Measurements from ENCODE around the gene DLG2. TPM values are rescaled to one million over a fixed set of nuclear protein-coding genes. Genes with fewer than 3 reads are reported as not detected.
A peak's percentile ranks its signal among the peaks of the same experiment; 100 is the strongest.
"Not testable (repeated sequence)": the region's sequence is repeated elsewhere in the genome, so short reads cannot be mapped to it uniquely, and the experiment has no call there.

The DLG2 gene
- polyA plus RNA-seq, 6 donors from 2014 or later = 0.93 to 2.4 (median 1.3) TPM

DNA sequence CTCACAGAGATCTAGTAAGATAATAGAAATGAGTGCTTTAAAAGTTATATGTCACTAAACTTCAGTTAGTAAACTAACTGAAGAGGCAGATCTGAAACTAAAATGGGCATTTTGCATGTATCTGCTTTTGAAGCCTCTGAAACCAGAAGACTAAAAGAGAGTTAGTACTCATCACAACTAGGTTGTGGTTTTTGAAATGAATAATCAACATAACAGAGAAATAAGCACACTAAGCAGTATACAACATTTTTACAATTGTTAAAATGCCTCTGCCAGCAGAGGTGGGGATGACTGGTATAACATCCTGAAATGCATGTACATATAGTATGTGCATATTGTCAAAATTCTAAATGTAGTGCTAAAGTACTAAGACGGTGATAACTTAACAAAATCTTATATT is 564.5 kb downstream of the DLG2 start:
- Mint-ChIP-seq H3K27me3 (no peaks in the 10 kb centered on the region), H3K4me3 (no peak overlapping the region), H3K9me3 (peaks cover 0 to 5% (median 0%) of the 10 kb centered on the region in 7 donors), H3K36me3 (no peaks in the 10 kb centered on the region), H3K4me1 (no peaks in the 10 kb centered on the region), H3K27ac (no peak overlapping the region)
- no peak for ATAC-seq (ENCODE audit: low read depth in 2 of 2)
- DNase-seq = no peak

DNA sequence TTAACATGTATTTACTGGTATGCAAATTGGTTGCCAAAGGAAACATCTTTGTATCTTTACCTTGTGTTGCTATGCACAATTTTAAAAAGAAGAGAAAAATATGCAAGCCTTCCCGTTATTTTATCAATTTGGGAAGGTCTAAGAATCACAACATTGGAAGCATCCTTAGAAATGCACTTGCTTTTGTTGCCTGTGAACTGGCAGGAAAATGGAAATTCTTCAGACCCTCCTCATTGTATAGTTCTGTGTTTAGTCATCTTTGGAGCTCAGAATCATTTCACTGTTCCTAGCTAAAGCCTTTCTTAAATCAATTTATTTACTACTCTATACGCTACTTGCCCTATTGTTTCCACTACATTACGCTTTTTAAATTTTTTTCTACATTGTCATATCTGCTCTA is 574.5 kb downstream of the DLG2 start:
- no peak overlapping the region for H3K4me3 Mint-ChIP-seq
- H3K27ac Mint-ChIP-seq = no peak overlapping the region
- H3K4me1 Mint-ChIP-seq = peaks cover 0 to 3% (median 0%) of the 10 kb centered on the region in 3 donors
- H3K9me3 Mint-ChIP-seq = peaks cover 0 to 4% (median 0%) of the 10 kb centered on the region in 7 donors
- peaks cover 0 to 4% (median 0%) of the 10 kb centered on the region in 3 donors for H3K27me3 Mint-ChIP-seq
- ATAC-seq (ENCODE audit: low read depth in 2 of 2) = no peak
- no peak for DNase-seq
- H3K36me3 Mint-ChIP-seq = no peaks in the 10 kb centered on the region

DNA sequence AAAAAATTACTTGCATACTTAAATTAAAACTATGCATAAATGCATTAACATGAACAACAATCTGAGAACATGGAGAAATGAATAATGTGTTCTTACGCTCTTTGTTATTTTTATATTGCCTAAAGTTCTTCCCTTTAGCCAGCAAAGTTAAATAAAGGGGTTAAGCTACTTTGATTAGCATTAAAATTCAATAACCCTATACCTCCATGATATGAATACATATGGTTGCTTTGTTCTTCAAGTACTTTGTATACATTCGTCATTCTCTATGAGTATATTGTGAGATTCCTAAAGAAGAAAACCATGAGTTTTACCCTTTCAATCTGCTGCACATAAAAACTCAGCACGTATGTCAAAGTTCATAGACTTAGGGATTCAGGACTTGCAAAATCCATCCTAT is 578.3 kb downstream of the DLG2 start:
- ATAC-seq (ENCODE audit: low read depth in 2 of 2) (no peak), DNase-seq (no peak)
- Mint-ChIP-seq H3K27me3 (peaks cover 0 to 4% (median 0%) of the 10 kb centered on the region in 3 donors), H3K4me1 (no peaks in the 10 kb centered on the region), H3K4me3 (no peak overlapping the region), H3K9me3 (peaks cover 0 to 5% (median 0%) of the 10 kb centered on the region in 7 donors), H3K36me3 (no peaks in the 10 kb centered on the region), H3K27ac (no peak overlapping the region)

DNA sequence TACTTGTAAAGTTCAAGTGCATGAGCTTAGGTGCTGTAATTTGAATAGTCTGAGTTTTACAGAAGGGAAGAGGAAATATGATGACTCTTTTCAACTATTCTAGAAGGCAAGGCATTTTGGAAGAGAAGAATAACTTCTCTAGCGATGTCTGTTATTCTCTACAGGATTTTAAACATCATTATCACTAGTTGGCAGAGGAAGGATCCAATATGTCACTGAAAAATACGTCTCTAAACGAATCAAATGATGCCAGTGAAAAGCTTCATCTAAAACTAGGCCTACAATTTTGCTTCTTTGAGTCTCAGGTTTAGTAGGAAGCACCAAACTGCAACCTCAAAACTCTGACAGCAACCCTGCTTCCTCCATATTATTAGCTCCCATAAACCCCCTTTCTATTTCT is 581.4 kb downstream of the DLG2 start:
- Mint-ChIP-seq H3K4me3 (no peak overlapping the region), H3K27ac (peak overlapping the region in 1 of 6 donors; percentile 13), H3K36me3 (no peaks in the 10 kb centered on the region), H3K4me1 (no peaks in the 10 kb centered on the region), H3K27me3 (no peaks in the 10 kb centered on the region), H3K9me3 (peaks cover 0 to 3% (median 0%) of the 10 kb centered on the region in 7 donors)
- ATAC-seq (ENCODE audit: low read depth in 2 of 2) (no peak), DNase-seq (no peak)

DNA sequence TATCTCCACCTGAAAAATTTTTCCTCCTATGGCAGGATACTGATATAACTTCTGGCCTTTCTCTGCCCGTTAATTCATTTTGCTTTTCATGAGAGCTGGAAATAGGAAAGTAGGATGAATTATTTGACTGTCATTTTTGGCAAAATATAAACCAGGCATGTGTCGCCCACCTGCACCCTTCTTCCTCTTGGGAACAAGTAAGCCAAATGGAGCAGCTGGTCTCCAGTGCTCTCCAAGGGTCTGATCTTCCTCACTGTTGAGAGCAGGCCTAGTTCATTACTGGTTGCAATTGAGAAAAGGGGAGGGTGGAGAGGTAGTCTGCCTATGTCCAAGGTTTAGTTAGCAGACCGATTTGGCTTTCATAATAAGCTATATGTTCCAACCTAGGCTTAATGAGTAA is 582.2 kb downstream of the DLG2 start:
- no peak overlapping the region for H3K4me3 Mint-ChIP-seq
- no peaks in the 10 kb centered on the region for H3K4me1 Mint-ChIP-seq
- no peaks in the 10 kb centered on the region for H3K27me3 Mint-ChIP-seq
- H3K27ac Mint-ChIP-seq = no peak overlapping the region
- H3K36me3 Mint-ChIP-seq = no peaks in the 10 kb centered on the region
- peaks cover 0 to 3% (median 0%) of the 10 kb centered on the region in 7 donors for H3K9me3 Mint-ChIP-seq
- DNase-seq (no peak), ATAC-seq (ENCODE audit: low read depth in 2 of 2) (no peak)

DNA sequence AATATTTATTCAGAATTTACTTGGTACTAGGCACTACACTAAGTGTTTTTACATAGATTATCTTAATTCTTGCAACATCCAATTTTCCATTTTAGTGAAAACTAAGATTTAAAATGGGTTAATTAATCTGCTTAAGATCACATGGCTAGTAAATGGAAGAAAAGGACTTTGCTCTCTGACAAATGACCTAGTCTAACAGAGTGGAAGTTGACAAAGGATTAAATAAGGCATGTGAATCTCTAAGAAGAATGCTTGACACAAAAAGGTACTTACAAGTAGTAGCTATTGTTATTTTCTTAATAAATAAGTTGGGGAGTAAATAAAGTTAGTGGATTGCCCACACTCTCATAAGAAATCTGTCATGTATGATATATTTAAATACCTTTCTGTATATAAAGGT is 584.8 kb downstream of the DLG2 start:
- no peaks in the 10 kb centered on the region for H3K36me3 Mint-ChIP-seq
- no peaks in the 10 kb centered on the region for H3K27me3 Mint-ChIP-seq
- no peak for DNase-seq
- peaks cover 0 to 4% (median 0%) of the 10 kb centered on the region in 7 donors for H3K9me3 Mint-ChIP-seq
- no peaks in the 10 kb centered on the region for H3K4me1 Mint-ChIP-seq
- ATAC-seq (ENCODE audit: low read depth in 2 of 2) = no peak
- H3K4me3 Mint-ChIP-seq = no peak overlapping the region
- H3K27ac Mint-ChIP-seq = no peak overlapping the region

DNA sequence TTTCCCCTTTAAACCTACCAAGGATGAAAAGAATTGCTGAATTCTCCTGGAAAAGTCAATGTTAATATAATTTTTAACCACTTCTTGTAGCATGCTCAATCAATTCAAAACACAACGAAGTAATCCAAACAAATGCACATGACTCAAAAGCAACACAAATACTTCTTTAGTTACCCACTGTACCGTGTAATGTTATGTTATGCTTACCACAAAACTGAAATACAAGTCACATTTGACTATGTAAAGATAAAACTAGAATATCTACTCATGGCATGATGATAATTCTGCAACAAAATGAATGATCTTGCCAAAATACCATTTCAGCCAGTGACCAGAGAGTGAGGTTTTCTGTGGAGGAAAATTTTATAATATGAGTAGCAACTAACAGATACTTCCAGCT is 587.0 kb downstream of the DLG2 start:
- H3K36me3 Mint-ChIP-seq = no peaks in the 10 kb centered on the region
- peaks cover 0 to 6% (median 0%) of the 10 kb centered on the region in 7 donors for H3K9me3 Mint-ChIP-seq
- ATAC-seq (ENCODE audit: low read depth in 2 of 2) (no peak), DNase-seq (no peak)
- H3K27me3 Mint-ChIP-seq = no peaks in the 10 kb centered on the region
- H3K4me1 Mint-ChIP-seq = no peaks in the 10 kb centered on the region
- H3K4me3 Mint-ChIP-seq = no peak overlapping the region
- H3K27ac Mint-ChIP-seq = no peak overlapping the region

DNA sequence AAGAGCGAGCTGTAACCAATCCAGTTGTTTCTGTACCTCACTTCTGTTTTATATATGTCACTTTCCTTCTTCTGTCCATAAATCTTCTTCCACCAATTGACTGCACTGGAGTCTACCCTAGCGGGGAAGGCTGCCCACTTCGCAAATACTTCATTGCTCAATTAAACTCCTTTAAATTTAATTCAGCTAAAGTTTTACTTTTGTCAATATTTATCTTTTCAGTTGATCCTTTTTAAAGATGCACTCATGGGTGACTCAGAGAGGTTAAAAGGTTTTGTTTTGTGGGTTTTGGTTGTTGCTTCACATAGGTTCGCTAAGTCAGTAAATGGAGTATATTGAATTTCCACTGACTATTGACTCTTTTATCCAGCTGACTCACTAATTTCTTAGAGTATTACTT is 597.2 kb downstream of the DLG2 start:
- Mint-ChIP-seq H3K4me3 (no peak overlapping the region), H3K27ac (peak overlapping the region in 1 of 6 donors; percentile 3), H3K36me3 (no peaks in the 10 kb centered on the region), H3K4me1 (no peaks in the 10 kb centered on the region), H3K27me3 (no peaks in the 10 kb centered on the region), H3K9me3 (peaks cover 0 to 7% (median 3%) of the 10 kb centered on the region in 7 donors)
- ATAC-seq (ENCODE audit: low read depth in 2 of 2) = no peak
- DNase-seq = no peak

DNA sequence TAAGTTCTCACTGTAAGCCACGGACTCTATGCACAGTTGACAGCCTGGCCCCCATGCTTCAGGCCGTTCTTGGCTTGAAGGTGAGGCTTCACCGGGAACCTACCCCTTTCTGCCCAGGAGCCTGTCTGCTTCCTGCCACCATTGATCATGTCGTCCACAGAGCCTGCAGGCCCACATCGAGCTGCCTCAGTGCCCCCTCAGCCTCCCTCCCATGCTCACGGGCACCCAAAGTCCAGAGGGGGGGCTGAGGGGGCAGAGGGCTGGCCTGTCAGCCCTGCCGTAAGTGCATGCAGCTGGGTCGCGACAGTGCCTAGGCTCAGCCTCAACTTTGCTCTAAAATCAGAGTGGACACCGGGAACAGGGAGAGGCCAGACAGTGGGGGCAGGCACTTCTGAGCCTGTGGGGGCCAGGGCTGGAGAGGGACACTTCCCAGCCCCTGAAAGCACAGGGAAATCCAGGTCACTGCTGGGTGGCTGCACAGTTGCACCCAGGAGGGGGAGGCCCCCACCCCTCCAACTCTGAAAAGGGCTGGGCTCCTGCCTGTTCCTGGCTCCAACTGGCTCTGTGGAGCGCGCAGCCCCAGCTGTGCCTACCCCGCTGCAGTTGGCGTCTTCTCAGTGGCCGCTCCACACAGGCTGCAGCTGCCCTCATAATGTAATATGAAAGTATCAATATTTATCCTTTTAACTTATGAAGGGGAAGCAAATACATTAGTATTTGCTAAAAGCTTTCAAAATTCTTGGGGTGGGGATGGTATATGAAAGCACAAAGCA is 598.6 kb downstream of the DLG2 start:
- Mint-ChIP-seq H3K9me3 (peaks cover 0 to 5% (median 2%) of the 10 kb centered on the region in 7 donors), H3K4me3 (no peak overlapping the region), H3K27me3 (no peaks in the 10 kb centered on the region), H3K4me1 (no peaks in the 10 kb centered on the region), H3K36me3 (no peaks in the 10 kb centered on the region), H3K27ac (peak overlapping the region in 1 of 6 donors; percentile 87)
- no peak for DNase-seq
- no peak for ATAC-seq (ENCODE audit: low read depth in 2 of 2)

DNA sequence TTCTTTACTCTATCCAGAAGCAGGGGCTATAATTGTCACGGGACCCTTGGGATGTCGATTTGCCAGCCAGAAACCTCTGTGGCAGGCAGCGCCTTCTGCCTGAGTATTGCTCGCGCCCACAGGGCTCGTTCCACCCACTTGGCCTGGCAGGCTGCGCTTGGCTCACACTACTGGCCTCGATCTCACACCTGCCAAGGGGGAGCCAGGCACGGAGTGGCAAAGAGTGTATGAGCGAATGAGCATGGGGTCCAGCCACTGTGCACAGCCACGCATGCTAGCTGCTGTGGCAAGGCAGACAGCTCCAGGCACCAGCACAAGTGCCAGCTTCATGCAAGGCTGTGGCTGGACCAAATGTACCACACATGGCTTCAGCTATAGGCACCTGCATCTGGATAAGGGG is 599.8 kb downstream of the DLG2 start:
- Mint-ChIP-seq H3K4me3 (no peak overlapping the region), H3K4me1 (no peaks in the 10 kb centered on the region), H3K9me3 (peaks cover 0 to 5% (median 2%) of the 10 kb centered on the region in 7 donors), H3K27ac (peak overlapping the region in 1 of 6 donors; percentile 62), H3K36me3 (no peaks in the 10 kb centered on the region), H3K27me3 (no peaks in the 10 kb centered on the region)
- ATAC-seq (ENCODE audit: low read depth in 2 of 2) (no peak), DNase-seq (no peak)

DNA sequence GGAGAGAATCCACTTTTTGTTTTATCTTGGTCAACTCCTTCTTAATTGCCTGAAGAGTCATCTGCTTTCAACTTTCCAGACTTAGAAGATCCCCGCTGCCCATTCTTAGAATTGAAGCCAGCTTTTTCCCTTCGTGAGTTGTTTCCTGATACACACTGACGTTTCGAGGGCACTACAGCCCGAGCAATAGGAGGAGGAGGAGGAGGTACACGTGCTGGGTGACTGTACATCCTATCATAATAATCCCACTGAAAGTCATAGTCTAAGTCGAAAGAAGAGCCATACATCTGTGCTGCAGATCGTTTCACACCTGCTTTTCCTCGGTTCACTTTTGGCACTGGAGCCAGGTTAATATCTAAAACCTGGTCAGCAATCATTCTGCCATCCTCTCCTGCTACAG is 606.1 kb downstream of the DLG2 start:
- DNase-seq (no peak), ATAC-seq (ENCODE audit: low read depth in 2 of 2) (no peak)
- Mint-ChIP-seq H3K9me3 (peaks cover 0 to 13% (median 5%) of the 10 kb centered on the region in 7 donors), H3K36me3 (no peaks in the 10 kb centered on the region), H3K4me1 (no peaks in the 10 kb centered on the region), H3K27ac (no peak overlapping the region), H3K27me3 (no peaks in the 10 kb centered on the region), H3K4me3 (no peak overlapping the region)

DNA sequence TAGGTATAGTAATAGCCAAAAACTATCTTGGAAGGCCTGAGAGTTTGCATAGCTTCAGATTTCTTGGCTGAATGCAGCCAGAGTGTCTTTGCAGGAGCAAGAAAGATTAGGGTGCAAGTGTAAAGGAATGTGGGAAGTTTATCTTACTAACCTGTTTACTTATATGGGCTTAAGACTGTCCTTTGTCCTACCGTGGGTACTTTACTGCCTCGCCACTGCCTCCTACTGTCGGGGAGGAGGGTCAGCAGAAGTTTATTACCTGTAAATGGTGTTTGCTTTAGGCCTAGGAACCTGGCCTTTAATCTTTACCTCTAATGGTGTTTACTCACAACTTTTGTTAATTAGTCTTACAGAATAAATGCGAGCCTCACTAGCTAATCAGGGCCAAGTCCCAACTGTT is 633.8 kb downstream of the DLG2 start:
- H3K27ac Mint-ChIP-seq = no peak overlapping the region
- H3K9me3 Mint-ChIP-seq = peaks cover 0 to 14% (median 7%) of the 10 kb centered on the region in 7 donors
- ATAC-seq (ENCODE audit: low read depth in 2 of 2) = no peak
- H3K36me3 Mint-ChIP-seq = peaks cover 0 to 4% of the 10 kb centered on the region in 2 donors
- no peaks in the 10 kb centered on the region for H3K27me3 Mint-ChIP-seq
- DNase-seq = no peak
- H3K4me3 Mint-ChIP-seq = no peak overlapping the region
- H3K4me1 Mint-ChIP-seq = peaks cover 0 to 4% (median 0%) of the 10 kb centered on the region in 3 donors

DNA sequence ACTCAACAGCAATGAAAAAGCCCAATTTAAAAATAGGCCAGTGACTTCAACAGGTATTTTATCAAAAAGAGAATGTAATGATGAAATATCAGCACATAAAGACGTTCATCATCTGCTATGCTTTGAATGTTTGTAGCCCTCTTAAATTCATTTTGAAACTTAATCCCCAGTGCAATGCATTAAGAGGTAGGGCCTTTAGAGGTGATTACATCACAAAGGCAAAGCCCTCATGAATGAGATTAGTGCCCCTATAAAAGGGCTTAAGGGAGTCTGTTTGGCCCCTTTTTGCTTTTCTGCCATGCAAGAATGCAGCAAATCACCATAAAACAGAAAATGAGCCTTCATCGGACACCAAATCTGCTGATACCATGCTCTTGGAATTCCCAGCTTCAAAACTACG is 637.0 kb downstream of the DLG2 start:
- Mint-ChIP-seq H3K36me3 (peaks cover 3 to 6% of the 10 kb centered on the region in 2 donors), H3K4me1 (peaks cover 0 to 4% (median 0%) of the 10 kb centered on the region in 3 donors), H3K9me3 (peaks cover 8 to 21% (median 11%) of the 10 kb centered on the region in 7 donors), H3K27ac (no peak overlapping the region), H3K4me3 (no peak overlapping the region), H3K27me3 (no peaks in the 10 kb centered on the region)
- DNase-seq (no peak), ATAC-seq (ENCODE audit: low read depth in 2 of 2) (no peak)

DNA sequence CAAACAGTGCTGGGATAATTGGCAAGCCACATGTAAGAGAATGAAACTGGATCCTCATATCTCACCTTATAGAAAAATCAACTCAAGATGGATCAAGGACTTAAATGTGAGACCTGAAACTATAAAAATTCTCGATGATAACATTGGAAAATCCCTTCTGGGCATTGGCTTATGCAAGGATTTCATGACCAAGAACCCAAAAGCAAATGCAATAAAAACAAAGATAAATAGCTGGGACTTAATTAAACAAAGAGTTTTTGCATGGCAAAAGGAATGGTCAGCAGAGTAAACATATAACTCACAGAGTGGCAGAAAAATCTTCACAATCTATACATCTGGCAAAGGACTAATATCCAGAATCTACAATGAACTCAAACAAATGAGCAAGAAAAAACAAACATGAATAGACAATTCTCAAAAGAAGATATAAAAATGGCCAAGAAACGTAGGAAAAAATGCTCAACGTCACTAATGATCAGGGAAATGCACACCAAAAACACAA is 639.4 kb downstream of the DLG2 start:
- not testable (repeated sequence) for H3K27me3 Mint-ChIP-seq; H3K27ac Mint-ChIP-seq; H3K4me3 Mint-ChIP-seq; ATAC-seq (ENCODE audit: low read depth in 2 of 2); DNase-seq; H3K36me3 Mint-ChIP-seq; H3K4me1 Mint-ChIP-seq
- H3K9me3 Mint-ChIP-seq = peaks cover 5 to 31% (median 17%) of the 10 kb centered on the region in 7 donors
